22Rv1 (cell line): ENCODE data around the gene GBGT1.
"Not testable (repeated sequence)": the region's sequence is repeated elsewhere in the genome, so short reads cannot be mapped to it uniquely, and the experiment has no call there.

ENCODE experiments used
- H3K27ac ChIP-seq: fragments of 450-650 bp; 2 replicates; pipeline ENCODE4 v1.5.1; 2017
- CTCF ChIP-seq: fragments of 450-650 bp; IDR thresholded peaks from 2 replicates; pipeline ENCODE4 v1.5.1; 2017; ENCODE audit warnings: mild to moderate bottlenecking
- ZFX ChIP-seq: fragments of 450-650 bp; IDR thresholded peaks from 2 replicates; pipeline ENCODE4 v1.6.1; 2017; ENCODE audit warnings: antibody characterized with exemption, borderline replicate concordance

Gene GBGT1

DNA sequence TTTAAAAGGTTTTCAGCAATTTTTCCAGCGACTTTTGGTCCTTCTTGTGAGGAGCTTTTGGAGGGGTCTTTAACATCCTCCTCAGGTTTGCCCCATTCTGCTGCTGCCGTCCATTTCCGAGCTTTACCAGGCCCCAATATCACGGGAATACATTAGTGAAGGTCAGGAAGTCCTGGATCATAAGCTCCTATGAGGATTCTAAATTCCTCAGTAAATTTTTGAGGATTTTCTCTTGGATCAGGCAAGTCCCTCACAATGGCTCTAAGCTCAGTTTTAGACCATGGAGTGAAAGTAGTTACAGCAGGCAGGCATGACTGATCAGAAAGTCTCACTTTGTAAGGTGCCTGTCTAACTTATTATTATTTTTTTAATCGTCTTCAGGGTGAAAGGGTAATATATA, 17.2 kb upstream of the GBGT1 start:
- H3K27ac ChIP-seq = no peak overlapping the region
- TF ChIP-seq CTCF = no peak
- TF ChIP-seq ZFX = no peak

DNA sequence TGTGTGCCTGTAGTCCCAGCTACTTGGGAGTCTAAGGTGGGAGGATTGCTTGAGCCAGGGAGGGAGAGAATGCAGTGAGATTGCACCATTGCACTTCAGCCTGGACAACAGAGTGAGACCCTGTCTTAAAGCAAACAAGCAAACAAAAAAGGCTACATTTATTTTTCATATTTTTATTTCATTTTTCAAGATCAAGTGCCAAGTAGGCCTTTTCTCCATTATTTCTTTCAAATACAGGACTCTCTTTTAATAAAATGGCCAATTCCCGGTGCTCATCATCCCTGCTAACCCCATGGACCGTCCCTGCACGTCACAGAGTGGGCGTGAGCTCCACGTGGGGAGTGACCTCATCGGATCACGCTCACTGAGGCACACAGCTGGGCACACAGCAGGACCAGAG, 9.3 kb upstream of the GBGT1 start:
- no peak overlapping the region for H3K27ac ChIP-seq
- TF ChIP-seq CTCF (no peak), ZFX (no peak)

DNA sequence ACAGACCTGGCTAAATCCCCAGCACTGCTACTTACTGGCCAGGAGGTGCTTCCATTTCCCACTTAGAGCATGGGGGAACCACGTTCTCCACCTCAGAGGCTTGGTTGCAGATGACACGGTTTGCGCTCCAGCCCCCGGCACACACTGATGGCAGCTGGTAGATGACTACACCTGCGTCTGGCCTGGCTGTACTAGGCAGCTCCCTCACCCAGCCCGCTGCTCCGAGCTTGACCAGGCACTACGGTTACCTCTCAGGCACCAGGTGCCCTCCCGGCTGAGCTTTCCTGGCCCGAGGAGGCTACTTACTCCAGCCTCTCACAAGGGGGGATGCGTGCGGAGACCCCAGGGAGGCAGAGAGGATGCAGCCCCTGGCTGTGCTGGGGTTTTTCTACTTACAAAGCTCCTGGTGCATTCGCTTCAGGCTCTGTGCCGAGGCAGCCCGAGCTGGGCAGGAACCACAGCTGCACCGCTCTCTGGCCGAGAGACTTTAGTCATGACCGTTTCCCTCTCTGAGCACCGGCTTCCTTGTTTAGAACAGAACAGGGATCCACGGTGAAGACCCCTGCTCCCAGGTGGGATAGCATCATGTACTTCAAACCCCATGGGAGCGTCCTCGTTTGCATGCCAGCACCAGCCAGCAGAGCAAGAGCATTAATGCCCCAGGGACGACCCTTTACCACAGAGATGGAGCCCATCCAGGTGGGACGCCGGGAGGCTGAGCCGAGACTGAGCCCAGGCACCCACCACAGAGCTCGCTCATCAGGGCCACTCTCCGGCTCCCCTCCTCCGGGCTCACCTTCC, 7.6 kb upstream of the GBGT1 start:
- TF ChIP-seq ZFX = no peak
- no peak for TF ChIP-seq CTCF
- no peak overlapping the region for H3K27ac ChIP-seq

- no peak overlapping the region for H3K27ac ChIP-seq
- TF ChIP-seq CTCF (no peak), ZFX (no peak)
These were observed 7.0 kb upstream of the GBGT1 start for GRCh38 chr9:133170716-133171115.

GRCh38 chr9:133169687-133170086, 6.0 kb upstream of the GBGT1 start:
- not testable (repeated sequence) for H3K27ac ChIP-seq

DNA sequence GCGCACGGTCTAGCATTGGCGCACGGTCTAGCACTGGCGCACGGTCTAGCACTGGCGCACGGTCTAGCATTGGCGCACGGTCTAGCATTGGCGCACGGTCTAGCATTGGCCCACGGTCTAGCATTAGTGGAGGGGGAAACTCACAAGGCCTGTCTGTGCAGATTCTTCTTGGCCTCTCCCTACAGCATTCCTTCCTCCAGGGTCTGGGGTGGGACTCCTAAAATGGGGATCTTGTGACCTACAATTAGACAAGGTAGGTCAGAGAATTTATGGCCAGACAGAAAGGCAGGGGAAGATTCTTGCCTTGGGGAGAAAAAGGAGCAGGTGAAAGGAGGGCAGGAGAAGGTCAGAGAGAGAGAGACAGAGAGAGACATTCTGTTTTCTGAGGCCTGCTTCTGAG, 5.4 kb upstream of the GBGT1 start:
- no peak overlapping the region for H3K27ac ChIP-seq
- TF ChIP-seq ZFX (no peak), CTCF (no peak)

GRCh38 chr9:133168432-133168831, 4.7 kb upstream of the GBGT1 start:
- TF ChIP-seq CTCF (no peak), ZFX (no peak)
- no peak overlapping the region for H3K27ac ChIP-seq

DNA sequence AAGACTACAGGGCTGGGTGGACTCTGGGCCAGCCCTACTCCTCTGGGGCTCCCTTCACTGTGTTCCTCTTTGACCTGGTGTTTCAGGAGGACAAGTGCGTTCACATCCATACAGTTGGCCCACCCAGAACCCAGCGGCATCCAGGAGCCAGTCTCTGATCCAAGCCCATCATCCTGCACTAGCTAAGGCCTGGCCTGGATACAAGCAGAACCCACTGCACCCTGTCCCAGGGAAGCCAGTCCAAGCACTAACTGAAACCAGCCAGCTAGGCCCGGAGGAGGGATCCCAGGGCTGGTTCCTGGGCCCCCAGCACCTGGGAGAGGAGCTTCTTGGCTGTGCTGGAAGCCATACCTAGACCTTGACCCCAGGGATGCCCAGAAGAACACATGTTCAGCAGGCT, 4.1 kb upstream of the GBGT1 start:
- no peak overlapping the region for H3K27ac ChIP-seq

More for the DNA sequence above, 4.1 kb upstream of the GBGT1 start:
- TF ChIP-seq CTCF (no peak), ZFX (no peak)
